Stimulated activated CD8-positive, alpha-beta memory T cell treated with anti-CD3 and anti-CD28 coated beads, Interleukin-7, amount 100 ng/mL, for 4 hours (primary cell): ENCODE results near the gene PPP1R9A.

Source experiments
- DNase-seq, 2 donors: peaks; one replicate each; pipeline ENCODE4 v3.0.0-alpha.2; 2020; ENCODE audit warnings: low read depth in 2 of 2

The PPP1R9A gene

DNA sequence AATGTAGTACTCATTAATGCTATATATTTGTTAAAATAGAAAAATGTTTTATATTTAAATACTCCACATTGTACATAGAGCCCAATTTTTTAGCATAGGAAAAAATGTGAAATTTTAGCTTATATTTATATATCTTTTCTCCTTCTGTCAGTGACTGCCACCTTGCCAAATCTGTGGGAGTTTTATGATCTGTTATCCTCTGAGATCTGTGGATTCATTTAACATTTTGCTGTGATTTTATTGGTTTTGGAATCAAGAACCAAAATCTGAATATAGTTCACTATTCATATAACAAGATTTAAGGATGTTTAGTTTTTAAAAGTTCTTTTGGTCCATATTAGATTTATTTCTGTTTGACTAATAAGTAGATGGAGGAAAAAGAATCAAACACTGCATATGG lies 127.9 kb downstream of the PPP1R9A start:
- DNase-seq = no peak

DNA sequence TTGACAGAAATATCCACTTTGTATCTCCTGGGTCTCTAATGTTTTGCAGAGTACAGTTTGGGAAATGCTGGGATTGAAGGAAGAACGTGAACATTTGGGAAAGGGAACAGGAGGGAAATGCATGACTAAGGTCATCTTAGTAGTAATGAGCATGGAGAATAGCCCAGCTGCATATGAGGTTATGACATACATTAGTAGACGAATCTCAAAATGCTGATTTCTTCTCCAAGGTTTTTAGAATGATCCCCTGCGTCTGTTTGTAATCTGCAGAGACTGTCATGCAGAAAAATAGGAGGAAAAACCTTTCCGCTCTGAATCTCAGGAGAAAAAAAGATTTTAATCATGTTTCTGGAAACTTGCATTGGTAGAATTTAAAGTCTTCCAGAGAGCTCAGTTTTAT lies 133.6 kb downstream of the PPP1R9A start:
- DNase-seq = no peak

DNA sequence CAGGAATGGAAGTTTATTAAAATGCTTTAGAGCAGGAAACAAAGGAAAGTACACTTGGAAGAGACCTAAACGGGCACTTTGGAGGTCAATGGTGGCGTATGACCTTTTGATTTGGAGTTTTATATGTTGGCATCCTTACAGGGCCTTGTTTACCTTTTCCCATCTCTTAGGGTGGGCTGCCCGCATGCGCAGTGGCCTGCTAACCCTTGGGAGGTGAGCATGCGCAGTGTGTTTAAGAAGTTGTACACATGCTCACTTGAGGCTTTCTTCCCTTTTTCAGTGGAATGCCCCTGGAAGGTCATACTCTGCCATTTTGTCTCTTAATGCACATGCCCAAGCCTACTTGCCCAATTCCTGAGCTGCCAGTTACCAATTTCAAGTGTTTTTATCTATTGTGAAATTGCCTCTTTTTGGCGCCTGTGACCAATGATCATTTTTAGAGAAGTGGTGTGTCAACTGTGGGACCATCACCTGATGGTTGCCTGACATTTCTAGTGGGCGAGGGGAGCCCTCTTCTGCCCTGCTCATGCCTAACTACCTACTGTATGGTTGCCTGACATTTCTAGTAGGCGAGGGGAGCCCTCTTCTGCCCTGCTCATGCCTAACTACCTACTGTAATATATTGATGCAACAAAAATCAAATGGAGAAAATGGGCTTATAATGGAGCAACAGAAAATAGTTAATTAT lies 138.0 kb downstream of the PPP1R9A start:
- no peak for DNase-seq

DNA sequence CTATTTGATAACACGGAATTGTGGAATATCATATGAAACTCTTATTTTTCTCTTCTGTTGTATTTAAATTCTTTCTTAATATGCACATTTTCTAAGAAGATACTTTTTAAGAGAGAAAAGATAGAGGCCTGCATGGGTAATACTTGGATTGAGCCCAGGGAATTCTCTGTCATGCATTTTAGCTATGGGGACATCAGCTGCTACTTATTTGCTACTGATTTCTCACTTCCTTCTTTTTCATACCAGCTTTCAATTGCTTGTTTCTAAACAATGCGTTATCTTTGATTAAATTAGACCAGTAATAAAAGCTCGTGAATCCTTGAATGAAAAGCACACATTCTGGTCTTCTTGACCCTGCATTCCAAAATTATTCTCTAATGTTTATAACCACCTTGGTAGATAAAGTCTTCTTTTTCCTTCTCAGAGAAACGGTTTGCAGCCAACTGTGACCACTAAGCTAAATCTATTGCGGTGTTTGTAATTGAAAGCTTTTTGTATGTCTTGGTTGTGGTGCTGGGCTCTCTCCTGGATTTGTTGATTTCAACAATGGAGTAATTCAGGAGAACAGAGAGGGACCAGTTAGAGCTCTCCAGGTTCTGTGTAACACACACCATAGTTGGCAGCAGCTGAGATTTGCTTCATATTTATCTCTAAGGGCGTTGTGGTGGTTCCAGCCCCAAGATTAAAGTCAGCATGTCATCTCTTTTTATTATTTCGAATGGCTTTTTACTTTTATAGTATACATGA lies 139.3 kb downstream of the PPP1R9A start:
- no peak for DNase-seq

DNA sequence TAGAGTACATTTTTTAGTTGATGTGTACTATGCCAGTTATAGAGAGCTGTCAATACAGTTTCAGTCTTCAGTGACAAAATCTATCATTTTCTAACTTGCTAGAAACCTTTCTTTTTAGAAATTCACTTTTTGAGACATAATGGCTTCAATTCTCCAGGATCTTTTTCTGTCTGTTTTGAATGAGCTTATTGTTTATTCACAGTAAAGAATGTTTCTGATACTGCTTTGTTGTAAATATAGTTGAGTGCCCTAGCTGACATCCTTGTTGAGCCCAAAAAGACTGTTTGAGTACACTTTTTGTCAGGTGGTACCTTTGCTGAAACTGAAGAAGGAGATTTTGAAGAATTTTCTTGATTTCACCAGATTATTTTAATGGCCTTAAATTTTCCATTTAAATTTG lies 139.9 kb downstream of the PPP1R9A start:
- no peak for DNase-seq

DNA sequence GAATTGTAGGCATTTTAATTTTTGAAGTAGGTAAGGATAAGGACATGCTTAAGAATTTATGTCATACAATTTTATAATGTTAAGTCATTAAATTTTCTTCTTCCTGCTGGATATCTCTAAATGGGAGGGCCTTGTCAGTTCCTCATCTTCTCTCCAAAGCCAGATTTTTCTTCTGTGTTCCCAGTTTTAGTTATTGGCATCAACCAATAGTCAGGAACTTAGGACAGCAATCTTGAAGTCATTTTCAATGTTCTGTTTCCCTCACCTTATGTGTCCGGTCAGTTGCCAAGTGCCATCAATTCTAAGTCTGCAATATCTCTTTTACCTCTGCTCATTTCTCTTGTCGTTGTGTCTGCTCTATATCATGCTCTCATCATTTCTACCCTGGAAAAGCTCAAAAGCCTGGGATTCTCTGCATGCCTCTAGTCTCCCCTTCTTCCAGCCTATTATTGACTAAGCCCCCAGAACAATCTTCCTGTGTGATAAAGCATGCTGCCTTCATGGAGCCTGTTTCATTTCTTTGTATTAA lies 145.2 kb downstream of the PPP1R9A start:
- no peak for DNase-seq

DNA sequence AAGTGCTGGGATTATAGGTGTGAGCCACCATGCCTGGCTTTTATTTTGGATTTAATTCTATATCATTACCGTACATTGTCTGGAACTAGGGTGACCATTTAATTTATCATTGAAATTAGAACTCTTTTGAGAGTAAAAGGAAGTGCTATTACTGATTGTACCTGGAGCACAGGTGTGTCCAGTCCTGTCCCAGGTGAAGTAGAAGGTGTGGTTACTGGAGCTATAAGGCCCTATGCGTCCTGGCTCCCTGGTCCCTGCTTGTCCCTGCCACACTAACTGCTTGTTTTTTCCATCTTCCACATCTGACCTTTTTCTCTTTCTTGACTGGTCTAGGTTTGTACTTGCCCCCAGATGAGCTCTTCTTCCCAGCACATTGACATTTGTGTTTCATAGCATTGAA lies 147.0 kb downstream of the PPP1R9A start:
- no peak for DNase-seq

DNA sequence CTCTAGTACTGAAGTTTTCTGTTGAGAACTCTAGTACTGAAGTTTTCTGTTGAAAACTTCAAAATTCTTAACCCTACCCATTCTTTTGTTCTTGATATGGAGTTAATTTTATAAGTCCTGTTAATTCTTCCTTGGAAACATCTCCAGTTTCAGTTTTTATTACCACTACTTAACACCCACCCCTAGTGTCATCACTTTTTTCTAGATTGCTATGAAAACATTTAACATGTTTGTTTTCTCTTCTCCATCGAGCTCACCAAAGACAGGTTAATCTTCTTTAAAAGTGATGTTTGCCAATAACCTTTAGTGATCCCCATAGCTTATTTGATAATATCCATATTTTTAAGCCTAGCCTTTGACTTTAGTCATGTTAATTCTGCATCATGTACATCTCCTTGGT lies 147.9 kb downstream of the PPP1R9A start:
- no peak for DNase-seq

DNA sequence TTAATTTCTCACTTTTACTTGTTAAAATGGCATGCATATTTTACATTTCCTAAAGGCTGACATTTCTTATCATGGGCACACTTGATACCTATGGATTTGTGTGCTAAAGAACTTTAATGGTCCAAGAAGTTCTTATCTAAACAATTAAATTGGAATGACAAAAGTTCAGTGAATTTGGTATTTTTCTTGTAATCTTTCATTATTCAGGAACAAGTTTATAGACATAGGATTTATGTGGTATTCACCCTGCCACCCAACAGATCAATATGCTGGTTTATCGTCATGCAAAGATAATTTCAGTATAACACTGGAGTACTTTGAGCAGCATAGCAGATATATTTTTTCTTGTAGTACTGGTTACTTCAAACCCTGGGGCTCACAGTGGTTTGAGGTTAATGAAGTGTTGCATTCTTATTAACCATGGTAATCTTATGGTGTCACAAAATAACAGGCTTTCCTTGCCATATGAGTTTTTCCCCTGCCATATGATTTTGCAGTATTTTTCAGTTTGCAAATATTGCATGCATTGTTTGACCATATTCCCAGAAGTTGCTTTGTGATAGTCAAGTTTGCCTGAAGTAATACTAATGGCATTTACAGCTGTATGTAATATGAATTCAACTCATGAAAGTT lies 148.8 kb downstream of the PPP1R9A start:
- DNase-seq = no peak

DNA sequence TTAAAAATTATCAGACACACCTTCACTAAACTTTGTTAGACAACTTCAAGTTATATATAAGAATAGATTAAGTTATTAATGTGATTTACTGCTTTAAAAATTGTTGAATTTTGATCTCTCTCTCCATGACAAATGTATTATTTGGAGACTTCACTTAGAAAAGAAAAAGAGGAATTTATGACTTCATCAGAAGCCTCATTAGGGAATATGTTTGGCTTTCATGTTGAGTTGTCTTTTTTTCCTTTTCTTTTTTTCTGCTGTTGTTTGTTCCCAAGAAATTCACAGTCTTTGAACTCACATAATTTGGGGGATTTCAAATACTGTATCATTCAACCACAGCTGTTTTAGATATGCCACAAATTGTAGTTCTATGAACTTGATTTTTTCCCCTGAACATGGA lies 149.5 kb downstream of the PPP1R9A start:
- no peak for DNase-seq

DNA sequence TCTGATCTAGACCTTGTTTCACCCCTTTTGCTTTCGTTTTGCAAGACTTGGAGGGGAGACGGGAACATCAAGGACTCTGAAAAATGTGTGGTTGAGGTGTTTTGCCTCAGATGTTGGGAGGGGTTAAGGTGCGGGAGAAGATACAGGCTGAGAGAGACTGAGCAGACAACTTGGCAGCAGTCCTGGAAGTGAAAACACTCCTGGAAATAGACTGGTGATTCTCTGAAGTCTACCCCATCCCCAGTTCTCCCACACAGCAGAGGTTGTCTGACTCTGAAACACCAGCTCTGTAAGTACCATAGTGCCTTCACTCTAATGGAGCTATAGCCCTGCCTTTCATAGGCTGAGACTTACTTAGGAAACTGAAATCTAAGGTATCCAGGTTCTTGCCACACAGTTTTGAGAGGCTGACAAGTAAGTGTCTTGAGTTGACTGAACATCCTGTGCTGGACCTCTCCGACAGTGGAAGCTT lies 152.5 kb downstream of the PPP1R9A start:
- no peak for DNase-seq

DNA sequence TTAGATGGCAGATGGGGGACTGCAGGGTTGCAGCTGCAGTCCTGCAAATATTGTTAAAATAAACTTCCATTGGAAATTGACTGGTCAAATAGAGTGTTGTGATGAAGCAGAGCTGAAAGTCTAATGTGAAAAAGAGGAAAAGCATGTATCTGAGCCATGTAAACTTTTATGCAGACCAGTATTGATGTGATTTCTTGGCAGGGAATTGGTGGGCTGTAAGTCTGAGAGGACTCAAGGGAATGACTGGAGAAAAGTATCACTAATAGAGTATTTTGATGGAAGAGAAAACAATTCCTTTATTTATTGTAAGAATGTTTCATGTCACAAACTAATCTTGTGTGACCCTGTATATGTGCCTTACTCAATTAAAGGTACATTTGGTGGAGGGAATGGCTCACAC lies 155.5 kb downstream of the PPP1R9A start:
- no peak for DNase-seq

DNA sequence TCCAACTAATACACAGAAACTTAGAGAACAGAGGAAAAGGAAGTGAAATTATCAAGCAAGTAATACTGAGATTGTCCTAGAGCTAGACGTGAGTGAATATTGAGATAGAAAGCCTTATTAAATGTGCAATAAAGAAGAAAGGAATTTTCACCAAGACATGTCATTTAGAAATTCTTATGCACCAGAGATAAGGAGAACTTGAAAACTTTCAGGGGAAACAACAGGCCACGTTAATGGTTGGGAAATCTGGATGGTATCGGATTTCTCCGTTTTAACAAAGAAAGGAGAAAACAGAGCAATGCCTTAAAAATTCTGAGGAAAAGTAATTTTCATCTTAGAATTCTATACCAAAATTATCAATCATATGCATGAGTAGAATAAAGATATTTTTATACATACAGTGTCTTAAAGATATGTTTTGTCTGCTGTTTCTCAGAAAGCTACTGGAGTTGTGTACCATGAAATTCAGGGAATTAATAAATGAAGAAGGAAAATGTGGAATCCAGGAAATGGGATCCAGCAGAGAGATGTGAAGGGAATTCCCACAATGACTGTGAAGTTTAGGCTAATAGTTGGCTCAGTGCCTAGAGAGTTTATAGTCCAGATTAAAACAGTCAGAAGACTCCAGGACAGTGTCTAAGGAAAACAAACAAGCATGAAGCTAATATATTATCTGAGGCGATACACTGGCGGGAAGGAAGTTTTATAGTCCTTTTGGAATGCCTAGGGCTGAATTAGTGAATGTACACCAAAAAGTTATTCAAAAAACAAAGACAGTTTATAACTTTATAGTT lies 159.5 kb downstream of the PPP1R9A start:
- no peak for DNase-seq

DNA sequence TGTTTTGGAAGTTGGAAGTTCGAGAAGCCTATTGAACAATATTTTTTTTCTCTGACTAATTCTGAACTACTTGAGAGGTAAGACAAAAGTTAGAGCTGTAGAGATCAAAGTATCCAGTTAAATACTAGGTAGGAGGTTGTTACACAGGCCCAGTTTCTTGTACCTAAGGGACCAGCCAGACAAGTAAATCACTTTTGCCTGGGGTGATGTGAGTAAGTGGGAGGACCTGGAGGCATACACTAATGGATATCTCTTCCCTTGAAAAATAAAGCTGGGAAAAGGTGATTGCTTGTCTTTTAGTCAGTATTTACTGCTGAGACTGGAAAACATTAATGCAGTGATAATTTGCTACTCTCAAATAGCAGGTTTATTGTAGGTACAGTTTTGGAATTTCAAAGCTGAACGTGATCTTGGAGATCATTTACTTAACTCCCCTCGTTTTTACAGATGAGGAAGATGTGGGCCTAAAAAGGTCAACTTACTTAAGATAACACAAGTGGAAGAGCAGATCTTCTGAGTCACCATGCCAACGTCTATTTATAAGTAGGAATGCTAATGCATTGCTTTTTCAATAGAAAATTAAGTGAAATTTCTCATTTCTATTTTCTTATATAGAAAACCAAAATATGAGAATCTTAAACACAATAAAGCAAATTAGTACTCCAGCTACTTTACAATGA lies 181.3 kb downstream of the PPP1R9A start:
- DNase-seq = no peak

DNA sequence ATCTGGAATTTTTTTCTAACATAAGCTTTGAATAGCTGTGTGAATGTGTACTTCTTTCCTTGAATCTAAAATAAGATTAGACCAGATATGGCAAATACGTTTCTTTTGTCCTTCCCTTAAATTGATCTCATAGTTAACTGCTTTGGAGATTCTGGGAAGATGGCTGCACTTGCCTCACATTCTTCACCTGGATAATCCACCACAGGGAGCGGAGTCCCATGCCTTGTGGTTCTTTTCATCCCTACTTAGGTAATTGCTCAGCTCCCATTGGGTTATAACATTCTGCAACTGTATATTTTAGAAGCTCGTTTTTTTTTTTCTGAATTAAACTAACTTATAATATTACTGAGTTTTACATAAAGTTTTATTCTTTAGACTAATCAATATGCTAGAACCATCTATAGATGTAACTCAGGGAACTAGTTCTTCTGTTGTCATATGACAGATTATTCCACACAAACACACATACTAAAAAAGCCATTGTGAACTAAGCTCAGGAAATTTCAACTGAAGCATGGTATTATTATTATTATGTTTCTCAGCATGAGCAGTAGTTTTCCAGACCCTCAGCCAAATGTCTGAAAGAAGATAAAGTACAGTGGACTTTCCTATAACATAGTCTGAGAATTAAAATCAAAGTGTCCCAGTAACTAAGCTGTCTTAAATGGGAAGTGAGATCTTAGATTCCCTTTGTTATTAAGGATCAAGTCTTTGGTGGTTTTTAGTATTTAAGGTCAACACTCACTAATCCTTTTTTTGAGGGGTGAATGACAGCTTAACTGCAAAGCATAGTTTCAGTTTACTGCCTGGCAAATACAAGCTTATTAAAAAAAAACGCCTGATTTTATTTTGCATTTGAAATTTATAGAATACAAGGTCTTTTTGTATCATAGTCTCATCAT lies 182.3 kb downstream of the PPP1R9A start:
- DNase-seq = no peak

DNA sequence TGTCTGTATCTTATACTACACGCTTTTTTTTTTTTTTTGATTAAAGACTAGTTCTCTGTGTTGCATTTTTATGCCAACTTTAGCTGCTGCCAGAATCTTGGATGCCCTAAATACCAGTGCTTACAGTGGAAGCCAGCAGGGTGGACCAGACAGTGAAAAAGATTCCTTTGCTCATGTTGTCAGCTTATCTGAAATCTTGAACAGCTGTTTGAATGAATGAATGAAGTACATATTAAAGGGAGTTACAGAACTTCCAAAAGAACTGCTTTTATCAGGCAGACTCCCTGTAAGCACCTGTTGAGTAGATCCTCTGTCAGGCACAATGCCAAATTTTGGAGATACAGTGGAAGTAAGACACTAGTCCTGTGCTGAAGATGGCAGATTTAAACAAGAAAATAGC lies 184.9 kb downstream of the PPP1R9A start:
- DNase-seq = no peak

DNA sequence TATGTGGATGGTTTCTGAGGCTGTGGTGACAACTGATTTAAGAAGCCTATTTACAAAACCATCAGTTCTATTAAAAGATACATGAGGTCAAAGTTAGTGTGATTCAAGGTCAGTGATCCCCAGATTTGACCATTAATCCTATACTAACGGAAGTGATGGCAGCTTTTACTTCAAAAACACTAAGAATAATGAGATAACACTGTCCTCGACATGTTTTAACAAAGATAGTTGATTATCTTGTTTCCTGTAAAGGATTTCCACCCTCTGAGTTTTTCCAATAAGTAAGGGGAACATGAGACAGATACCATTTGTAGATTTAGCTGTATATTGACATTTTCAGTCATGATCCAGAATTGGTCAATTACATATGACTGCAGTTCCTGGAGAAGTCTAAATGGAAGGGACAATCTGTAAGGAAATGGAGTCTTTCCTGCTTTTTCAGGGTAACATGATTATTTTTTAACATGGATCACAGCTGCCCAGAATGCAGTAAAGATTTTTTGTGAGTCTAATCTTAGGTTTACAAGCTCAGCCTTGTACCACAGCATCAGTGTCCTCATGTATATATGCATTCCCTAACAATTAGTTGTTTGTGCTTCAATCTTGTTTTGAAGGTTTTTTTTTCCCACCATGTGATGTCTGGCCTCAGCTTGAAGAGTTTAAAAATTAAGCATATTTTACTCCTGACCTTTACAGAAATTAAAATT lies 188.0 kb downstream of the PPP1R9A start:
- no peak for DNase-seq

DNA sequence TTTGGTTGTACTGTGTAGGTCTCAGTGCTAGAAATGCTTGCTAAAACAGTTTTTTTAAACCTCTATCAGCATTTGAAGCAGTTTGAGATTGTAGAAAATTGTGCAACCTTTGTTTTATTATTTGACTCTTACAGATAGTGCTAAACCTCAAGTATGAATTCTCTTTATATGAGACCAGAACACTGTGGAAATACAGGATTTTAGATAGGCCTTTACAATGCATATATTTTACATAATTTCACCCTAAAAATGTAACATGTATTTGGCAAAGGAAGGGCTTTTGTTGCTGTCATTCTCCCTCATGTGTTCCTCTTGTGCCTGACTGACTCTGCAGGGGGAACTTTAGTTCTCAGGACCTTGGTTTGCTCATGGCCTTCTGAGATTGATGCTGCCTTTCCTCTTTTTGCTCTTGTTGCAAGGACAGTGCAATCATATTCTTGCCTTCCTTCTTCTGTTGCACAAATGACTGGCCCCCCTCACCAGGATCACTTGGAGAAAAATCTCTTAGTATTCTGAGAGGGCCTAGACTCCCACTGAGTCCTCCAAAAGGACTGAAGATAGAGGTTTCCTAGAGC lies 188.7 kb downstream of the PPP1R9A start:
- no peak for DNase-seq

DNA sequence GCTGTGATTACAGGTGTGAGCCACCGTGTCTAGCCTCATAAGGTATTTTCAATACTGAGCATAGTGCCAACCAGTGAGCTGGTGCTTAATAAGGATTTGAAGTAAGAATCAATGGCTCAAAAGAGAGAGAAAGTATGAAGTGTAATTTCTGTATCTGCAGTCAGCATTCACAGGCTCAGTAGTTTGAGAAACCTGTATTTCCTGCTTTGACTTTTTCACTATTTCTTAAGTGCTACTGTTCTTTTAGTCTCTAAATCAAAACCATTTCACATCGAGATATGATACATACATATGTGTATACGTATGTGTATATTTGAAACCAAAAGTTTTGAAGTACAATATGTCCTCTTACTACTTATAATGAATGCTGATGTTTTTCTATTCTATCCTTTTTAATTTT lies 189.9 kb downstream of the PPP1R9A start:
- DNase-seq = no peak
